NB4 (cell line): Measurements from ENCODE around the gene CD302.

Experiments used
- DNase-seq: peaks from one replicate; pipeline ENCODE4 v3.0.0; 2010; ENCODE audit warnings: low read depth
- H3K4me3 ChIP-seq: one replicate; pipeline ENCODE4 v1.5.1; 2011; ENCODE audit warnings: mild to moderate bottlenecking, low read depth, low read length, moderate library complexity
- CTCF ChIP-seq: IDR thresholded peaks from one replicate; pipeline ENCODE4 v1.5.1; 2012; ENCODE audit warnings: low read depth, low read length
- MAX ChIP-seq: IDR thresholded peaks from 2 replicates; pipeline ENCODE4 v1.6.1; 2011; ENCODE audit warnings: low read depth, low read length
- MYC ChIP-seq: IDR thresholded peaks from 2 replicates; pipeline ENCODE4 v1.6.1; 2011; ENCODE audit warnings: low read depth, low read length
- POLR2A ChIP-seq: IDR thresholded peaks from 2 replicates; pipeline ENCODE4 v1.6.1; 2011; ENCODE audit warnings: mild to moderate bottlenecking; ENCODE audit not compliant: insufficient read length; ENCODE audit errors: extremely low read depth

Gene CD302

GRCh38 chr2:159776321-159776720 is 21.7 kb downstream of the CD302 start:
- H3K4me3 ChIP-seq = no peak overlapping the region
- TF ChIP-seq MYC = no peak
- no peak for TF ChIP-seq CTCF
- TF ChIP-seq POLR2A = no peak
- no peak for TF ChIP-seq MAX
- DNase-seq = no peak

- DNase-seq = no peak
- TF ChIP-seq MYC = no peak
- TF ChIP-seq CTCF = no peak
- TF ChIP-seq POLR2A = no peak
- TF ChIP-seq MAX = no peak
These were observed 23.0 kb downstream of the CD302 start for GRCh38 chr2:159775021-159775420.

DNA sequence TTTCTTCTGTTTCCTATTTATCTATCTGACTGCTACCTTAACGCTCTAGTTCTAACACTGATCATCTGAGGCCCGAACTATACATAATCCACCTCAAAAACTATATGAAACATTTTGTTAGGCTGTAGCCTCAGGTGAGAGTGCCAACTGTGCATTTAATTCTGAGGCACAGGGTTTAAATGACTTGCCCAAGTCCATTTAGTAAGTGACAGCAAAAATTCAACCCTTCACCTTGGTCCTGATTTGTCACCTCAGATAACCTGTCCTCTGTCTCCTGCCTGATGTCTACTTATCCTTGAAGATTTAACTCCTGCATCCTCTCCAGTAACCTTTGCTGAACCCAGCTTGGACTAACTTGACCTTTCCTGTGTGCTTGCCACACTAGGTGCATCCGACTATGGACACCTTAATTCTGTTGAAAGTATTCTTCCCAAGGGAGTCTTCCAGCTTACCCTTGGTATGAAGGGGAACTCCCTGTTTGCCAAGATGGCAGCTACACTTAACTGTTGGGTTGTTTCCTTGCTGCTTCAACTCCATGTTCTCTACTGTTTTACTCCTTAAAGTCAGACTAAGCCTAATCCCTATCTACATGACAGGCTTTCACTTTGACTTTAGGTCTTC is 23.5 kb downstream of the CD302 start:
- TF ChIP-seq POLR2A (no peak), CTCF (no peak), MAX (no peak), MYC (no peak)
- H3K4me3 ChIP-seq = no peak overlapping the region
- DNase-seq = no peak

More at GRCh38 chr2:159775021-159775420, 23.0 kb downstream of the CD302 start:
- H3K4me3 ChIP-seq = no peak overlapping the region

- TF ChIP-seq POLR2A = no peak
- no peak for TF ChIP-seq MAX
- no peak for TF ChIP-seq CTCF
- no peak for TF ChIP-seq MYC
- DNase-seq = no peak
- no peak overlapping the region for H3K4me3 ChIP-seq
These were observed 24.1 kb downstream of the CD302 start for GRCh38 chr2:159773886-159774285.

- no peak for DNase-seq
- TF ChIP-seq CTCF (no peak), POLR2A (no peak), MYC (no peak), MAX (no peak)
- no peak overlapping the region for H3K4me3 ChIP-seq
These were observed 24.6 kb downstream of the CD302 start for GRCh38 chr2:159773426-159773825.
